Lower leg skin (tissue), 4 donors: ENCODE measurements around the gene PPA1. TPM values are rescaled to one million over a fixed set of nuclear protein-coding genes. Genes with fewer than 3 reads are reported as not detected.
"Not testable (repeated sequence)": the region's sequence is repeated elsewhere in the genome, so short reads cannot be mapped to it uniquely, and the experiment has no call there.

ENCODE experiments used
- DNase-seq, 2 donors: peaks; one replicate each; pipeline ENCODE4 v3.0.0-alpha.2; 2019; ENCODE audit warnings: low spot score in 2 of 2
- H3K4me3 ChIP-seq: fragments of 200-600 bp; sonication (generic); 2 replicates; pipeline ENCODE4 v1.5.1; 2017; ENCODE audit warnings: mild to moderate bottlenecking, low read depth; ENCODE audit not compliant: poor library complexity, severe bottlenecking
- POLR2A ChIP-seq, 2 donors: fragments of 450-650 bp; IDR thresholded peaks; one replicate each; pipeline ENCODE4 v1.6.1; 2016 to 2017; ENCODE audit warnings: antibody characterized with exemption in 2 of 2, mild to moderate bottlenecking in 1 of 2, moderate library complexity in 1 of 2
- WGBS, 2 donors: methylation state at CpG; one replicate each; pipeline ENCODE4 v1.1.5; 2018; 5-methylcytosine and 5-hydroxymethylcytosine counted together
- intact Hi-C: fragments of 100-400 bp; cut with DNase I; formaldehyde crosslinking; loops from one replicate; pipeline ENCODE4 v1.15.0; 2023; ENCODE audit warnings: low total_unique reads
- total RNA-seq, 4 donors: library from RNA; depleted of rRNA; stranded (reverse); fragments of >200 nt; gene quantifications; one replicate each; pipeline ENCODE4 v1.1.0, GENCODE V29; 2016
- TF ChIP-seq, protein P1 (sequence below), 3 donors: fragments of 450-650 bp; IDR thresholded peaks; one replicate each; pipeline ENCODE4 v1.5.1; 2016; ENCODE audit warnings: antibody characterized with exemption in 3 of 3, mild to moderate bottlenecking in 3 of 3, moderate library complexity in 2 of 3

Gene PPA1
- total RNA-seq, 4 donors from 2014 or later = 69.7 to 147 (median 96.9) TPM

DNA sequence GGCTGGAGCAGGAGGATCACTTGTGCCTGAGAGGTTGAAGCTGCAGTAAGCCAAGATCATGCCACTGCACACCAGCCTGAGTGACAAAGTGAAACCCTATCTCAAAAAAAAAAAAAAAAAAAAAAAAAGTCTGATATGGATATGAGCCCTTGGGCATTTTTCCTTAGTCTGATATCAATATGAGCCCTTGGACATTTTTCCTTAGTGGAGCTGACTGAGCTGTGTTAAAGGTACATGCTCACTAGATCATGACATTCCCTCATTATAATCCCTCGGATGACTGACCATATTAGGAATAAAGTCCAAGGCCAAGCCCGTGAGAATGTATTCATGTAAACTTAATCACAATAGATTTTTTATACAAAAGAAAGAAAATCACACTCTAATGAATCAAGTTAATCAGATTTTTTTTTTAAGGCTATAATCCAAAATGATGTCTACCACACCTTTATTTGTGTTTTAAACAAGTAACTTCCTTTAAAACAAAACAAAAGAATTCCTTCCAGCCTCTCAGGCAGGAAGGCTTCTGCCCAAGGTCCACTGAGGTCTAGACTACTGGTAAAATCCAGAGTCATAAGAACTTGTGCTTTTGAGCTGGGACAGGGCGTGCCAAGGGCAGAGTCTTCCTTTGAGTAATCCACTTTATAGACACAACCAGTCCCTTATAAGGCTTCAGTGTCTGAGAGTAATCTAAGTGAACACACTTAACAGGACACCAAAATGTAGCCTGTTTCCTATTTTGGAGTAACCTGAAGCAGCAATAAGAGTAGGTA is 5.5 kb downstream of the PPA1 start:
- no peak overlapping the region for H3K4me3 ChIP-seq
- intact Hi-C loops = no loop called here
- DNase-seq = no peak
- TF ChIP-seq, protein P1, sequence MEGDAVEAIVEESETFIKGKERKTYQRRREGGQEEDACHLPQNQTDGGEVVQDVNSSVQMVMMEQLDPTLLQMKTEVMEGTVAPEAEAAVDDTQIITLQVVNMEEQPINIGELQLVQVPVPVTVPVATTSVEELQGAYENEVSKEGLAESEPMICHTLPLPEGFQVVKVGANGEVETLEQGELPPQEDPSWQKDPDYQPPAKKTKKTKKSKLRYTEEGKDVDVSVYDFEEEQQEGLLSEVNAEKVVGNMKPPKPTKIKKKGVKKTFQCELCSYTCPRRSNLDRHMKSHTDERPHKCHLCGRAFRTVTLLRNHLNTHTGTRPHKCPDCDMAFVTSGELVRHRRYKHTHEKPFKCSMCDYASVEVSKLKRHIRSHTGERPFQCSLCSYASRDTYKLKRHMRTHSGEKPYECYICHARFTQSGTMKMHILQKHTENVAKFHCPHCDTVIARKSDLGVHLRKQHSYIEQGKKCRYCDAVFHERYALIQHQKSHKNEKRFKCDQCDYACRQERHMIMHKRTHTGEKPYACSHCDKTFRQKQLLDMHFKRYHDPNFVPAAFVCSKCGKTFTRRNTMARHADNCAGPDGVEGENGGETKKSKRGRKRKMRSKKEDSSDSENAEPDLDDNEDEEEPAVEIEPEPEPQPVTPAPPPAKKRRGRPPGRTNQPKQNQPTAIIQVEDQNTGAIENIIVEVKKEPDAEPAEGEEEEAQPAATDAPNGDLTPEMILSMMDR (IDR thresholded peaks at IDR 0.05) = no peak
- TF ChIP-seq POLR2A (IDR thresholded peaks at IDR 0.05) = no peak
- 68 to 77% methylated on average over 3 of the region's 3 CpGs for WGBS, 2 donors

DNA sequence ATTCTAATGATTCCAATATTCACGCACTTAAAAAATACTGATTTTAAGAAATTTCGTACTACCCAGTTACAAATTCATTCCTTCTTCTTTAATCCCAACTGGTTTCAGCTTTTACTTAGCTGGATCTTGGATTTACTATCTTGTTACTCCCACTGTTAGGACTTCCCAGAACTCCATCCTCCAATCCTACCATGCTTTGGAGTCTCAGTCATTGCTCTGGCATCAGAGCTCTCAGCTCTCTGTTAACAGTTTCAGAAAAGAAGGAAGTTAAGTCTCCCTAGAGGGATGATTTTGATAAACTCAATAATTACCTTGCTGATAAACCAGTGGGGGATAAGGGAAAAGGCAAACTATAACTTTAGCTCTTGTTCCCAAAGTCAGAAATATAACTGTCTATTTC is 9.5 kb downstream of the PPA1 start:
- intact Hi-C loops = loop anchor here (5.0 kb wide), 1 partner anchor 144 kb away; no protein-coding TSS in a partner anchor
- TF ChIP-seq, protein P1 (IDR thresholded peaks at IDR 0.05) = no peak
- TF ChIP-seq POLR2A (IDR thresholded peaks at IDR 0.05) = no peak
- 88 to 92% methylated on average over 2 of the region's 2 CpGs for whole genome bisulfite sequencing, 2 donors
- no peak overlapping the region for H3K4me3 ChIP-seq
- no peak for DNase-seq

DNA sequence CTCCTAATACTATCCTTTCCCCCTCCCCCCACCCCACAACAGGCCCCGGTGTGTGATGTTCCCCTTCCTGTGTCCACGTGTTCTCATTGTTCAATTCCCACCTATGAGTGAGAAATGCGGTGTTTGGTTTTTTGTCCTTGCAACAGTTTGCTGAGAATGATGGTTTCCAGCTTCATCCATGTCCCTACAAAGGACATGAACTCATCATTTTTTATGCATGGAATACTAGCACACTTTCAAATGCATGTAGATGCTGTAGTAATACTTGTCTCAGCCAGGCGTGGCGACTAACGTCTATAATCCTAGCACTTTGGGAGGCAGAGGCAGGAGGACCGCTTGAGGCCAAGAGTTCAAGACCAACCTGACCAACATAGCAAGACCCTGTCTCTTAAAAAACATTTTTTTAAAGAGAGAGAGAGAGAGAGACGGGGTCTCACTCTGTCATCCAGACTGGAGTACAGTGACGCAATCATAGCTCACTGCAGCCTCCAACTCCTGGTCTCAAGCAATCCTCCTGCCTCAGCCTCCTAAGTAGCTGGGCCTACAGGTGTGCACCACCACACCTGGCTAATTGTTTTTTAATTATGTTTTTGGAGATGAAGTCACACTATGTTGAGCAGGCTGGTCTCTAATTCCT is 10.3 kb downstream of the PPA1 start:
- 75 to 81% methylated on average over 9 of the region's 9 CpGs for WGBS, 2 donors
- H3K4me3 ChIP-seq, DNase-seq: not testable (repeated sequence)
- intact Hi-C loops = loop anchor here (5.0 kb wide), 1 partner anchor 144 kb away; no protein-coding TSS in a partner anchor

DNA sequence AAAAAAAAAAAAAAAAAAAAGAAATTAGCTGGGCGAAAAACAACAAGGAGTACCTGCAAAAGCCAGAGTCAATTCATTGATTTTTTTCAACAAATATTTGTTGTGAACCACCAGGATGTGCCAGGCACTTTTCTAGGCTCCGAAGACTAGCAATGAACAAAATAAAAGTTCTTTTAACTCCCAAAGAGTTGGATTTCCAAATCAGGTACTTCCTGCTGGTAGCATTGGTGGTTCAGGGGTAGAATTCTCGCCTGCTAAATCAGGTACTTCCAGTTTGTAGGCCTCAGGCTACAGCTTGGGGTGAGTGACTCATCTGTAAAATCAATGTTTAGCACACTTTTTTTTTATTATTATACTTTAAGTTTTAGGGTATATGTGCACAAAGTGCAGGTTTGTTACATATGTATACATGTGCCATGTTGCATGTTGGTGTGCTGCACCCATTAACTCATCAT is 10.9 kb downstream of the PPA1 start:
- TF ChIP-seq, protein P1 (IDR thresholded peaks at IDR 0.05) = no peak
- no peak for TF ChIP-seq POLR2A (IDR thresholded peaks at IDR 0.05)

DNA sequence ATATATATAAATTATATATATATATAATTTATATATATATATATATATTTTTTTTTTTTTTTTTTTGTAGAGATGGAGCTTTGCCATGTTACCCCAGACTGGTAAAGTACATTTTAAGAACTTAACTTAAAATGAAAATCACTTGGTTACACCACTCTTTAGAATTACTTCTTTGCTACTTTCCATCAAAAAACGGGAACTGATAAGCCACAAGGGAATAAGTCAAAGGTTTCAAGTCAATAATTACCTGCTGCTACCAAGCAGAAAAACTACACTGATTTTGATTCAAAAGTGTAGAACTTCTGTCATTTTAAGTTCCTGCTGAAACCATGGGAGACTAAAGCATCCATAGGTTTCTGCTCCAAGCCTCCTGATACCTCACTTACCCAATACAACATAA is 12.2 kb downstream of the PPA1 start:
- intact Hi-C loops = loop anchor here (5.0 kb wide), 1 partner anchor 146 kb away; no protein-coding TSS in a partner anchor
- DNase-seq = no peak
- 21 to 24% methylated on average over 1 of the region's 1 CpG for WGBS, 2 donors
- no peak overlapping the region for H3K4me3 ChIP-seq
- TF ChIP-seq, protein P1 (IDR thresholded peaks at IDR 0.05) = no peak
- no peak for TF ChIP-seq POLR2A (IDR thresholded peaks at IDR 0.05)

More for the DNA sequence above, 10.9 kb downstream of the PPA1 start:
- DNase-seq = no peak
- WGBS, 2 donors = 61 to 66% methylated on average over 3 of the region's 3 CpGs
- no peak overlapping the region for H3K4me3 ChIP-seq
- intact Hi-C loops = loop anchor here (5.0 kb wide), 1 partner anchor 145 kb away; no protein-coding TSS in a partner anchor

DNA sequence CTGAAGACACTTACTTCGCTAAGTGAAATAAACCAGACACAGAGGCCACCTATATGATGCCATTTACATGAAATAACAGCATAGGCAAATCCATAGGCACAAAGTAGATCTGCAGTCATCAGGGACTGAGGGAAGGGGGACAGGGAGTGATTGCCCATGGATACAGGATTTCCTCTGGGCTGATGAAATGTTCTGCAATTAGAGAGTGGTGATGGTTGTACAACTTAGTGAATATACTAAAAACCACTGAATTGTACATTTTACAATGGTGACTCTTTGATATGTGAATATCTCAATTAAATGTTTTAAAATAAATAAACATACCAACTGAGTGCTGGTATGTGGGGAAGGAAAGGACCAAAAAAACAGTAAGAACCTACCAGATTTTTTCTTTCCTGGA is 20.4 kb downstream of the PPA1 start:
- no peak overlapping the region for H3K4me3 ChIP-seq
- TF ChIP-seq, protein P1 (IDR thresholded peaks at IDR 0.05) = no peak
- no peak for TF ChIP-seq POLR2A (IDR thresholded peaks at IDR 0.05)
- no peak for DNase-seq
- intact Hi-C loops = no loop called here
- WGBS, 2 donors = 90 to 95% methylated on average over 1 of the region's 1 CpG
